K562 (cell line): ENCODE results near the gene AGAP3. TPM values are rescaled to one million over a fixed set of nuclear protein-coding genes. Genes with fewer than 3 reads are reported as not detected.
A peak's percentile ranks its signal among the peaks of the same experiment; 100 is the strongest.

Source experiments
- ATAC-seq: fragments of 200-7000 bp; cut with Tn5 transposase; 3 replicates; pipeline ENCODE4 v1.9.1; 2020; ENCODE audit warnings: moderate library complexity
- BruUV-seq: library from RNA; stranded (reverse); fragments of 400-500 nt; replicated peaks from 2 replicates; lab custom pipeline; 2021; lab: Mats Ljungman, UMichigan
- CTCF ChIA-PET: fragments of 300-600 bp; formaldehyde crosslinking; extraction: SDS; loops from one replicate; lab custom pipeline; 2021; ENCODE audit warnings: low intra/inter-chr PET ratio; lab: Yijun Ruan, JAX
- POLR2A ChIA-PET: fragments of 300-600, 350-650 bp; sonication (Branson Sonifier 250); formaldehyde crosslinking; extraction: SDS; loops from one replicate; lab custom pipeline; 2021; ENCODE audit warnings: antibody characterized with exemption, inconsistent platforms; lab: Yijun Ruan, JAX
- DNase-seq, 4 experiments: peaks; one replicate each; pipeline versions ENCODE4 v3.0.0 to v3.0.0-alpha.2; 2011 to 2018; ENCODE audit warnings: low spot score in 3 of 4, mixed read lengths in 3 of 4; ENCODE audit errors: extremely low read depth in 1 of 4
- FAIRE-seq: peaks from 2 replicates; lab custom pipeline; 2011; peaks lifted over from hg19 to GRCh38; lab: Jason Lieb, UNC
- H2AFZ ChIP-seq: 2 replicates; pipeline ENCODE4 v1.6.0; 2011; ENCODE audit warnings: low read depth, low read length, control low read depth, inconsistent platforms
- H3K27ac ChIP-seq: fragments of 200-600 bp; 3 replicates; pipeline ENCODE4 v1.8.0; 2011; ENCODE audit warnings: low read depth, mild to moderate bottlenecking, control low read depth, inconsistent platforms, low read length, moderate library complexity, mixed read lengths; ENCODE audit errors: extremely low read depth
- H3K27me3 ChIP-seq, 2 experiments: fragments of 300-600 bp in 1 of 2; 2 replicates in 1 of 2; 3 replicates in 1 of 2; pipeline versions ENCODE4 v1.6.0 to v1.8.0; 2011; ENCODE audit warnings: inconsistent platforms in 2 of 2, low read length in 2 of 2, mild to moderate bottlenecking in 1 of 2, mixed read lengths in 1 of 2, moderate library complexity in 1 of 2; ENCODE audit not compliant: control insufficient read depth in 2 of 2, insufficient read depth in 2 of 2
- H3K36me3 ChIP-seq: fragments of 300-600 bp; 3 replicates; pipeline ENCODE4 v1.8.0; 2011; ENCODE audit warnings: mild to moderate bottlenecking, low read length, inconsistent platforms; ENCODE audit not compliant: control insufficient read depth, insufficient read depth
- H3K4me1 ChIP-seq, 2 experiments: fragments of 200-600 bp in 1 of 2; replicated peaks in 1 of 2; 2 replicates in 1 of 2; 3 replicates in 1 of 2; pipeline versions ENCODE4 v1.5.1 to v1.8.0; 2011; ENCODE audit warnings: inconsistent platforms in 2 of 2, low read length in 2 of 2, mild to moderate bottlenecking in 1 of 2, mixed read lengths in 1 of 2, moderate library complexity in 1 of 2; ENCODE audit not compliant: control insufficient read depth in 2 of 2, insufficient read depth in 2 of 2
- H3K4me2 ChIP-seq: 2 replicates; pipeline ENCODE4 v1.6.1; 2011; ENCODE audit warnings: low read length, control low read depth, inconsistent platforms, mixed read lengths; ENCODE audit not compliant: insufficient read depth
- H3K4me3 ChIP-seq: fragments of 200-600 bp; sonication (generic), shearing (Covaris generic); 2 replicates; pipeline ENCODE4 v1.5.1; 2016; ENCODE audit warnings: control low read depth, inconsistent platforms
- H3K79me2 ChIP-seq: fragments of 200-600 bp; 3 replicates; pipeline ENCODE4 v1.8.0; 2011; ENCODE audit warnings: low read length, inconsistent platforms; ENCODE audit not compliant: control insufficient read depth, insufficient read depth
- H3K9ac ChIP-seq, 2 experiments: 2 replicates each; pipeline versions ENCODE4 v1.6.0 to v1.6.1; 2011; ENCODE audit warnings: low read depth in 2 of 2, low read length in 2 of 2, control low read depth in 1 of 2, inconsistent platforms in 1 of 2, mild to moderate bottlenecking in 1 of 2, mixed read lengths in 1 of 2; ENCODE audit not compliant: insufficient read depth in 1 of 2
- H3K9me1 ChIP-seq: one replicate; pipeline ENCODE4 v1.6.0; 2011; ENCODE audit warnings: inconsistent platforms, mild to moderate bottlenecking, low read length, moderate library complexity; ENCODE audit not compliant: control insufficient read depth, insufficient read depth
- H3K9me3 ChIP-seq: replicated peaks from 2 replicates; pipeline ENCODE4 v1.5.1; 2011; ENCODE audit warnings: low read depth, low read length, inconsistent platforms; ENCODE audit not compliant: control insufficient read depth, insufficient read depth
- H4K20me1 ChIP-seq: replicated peaks from 2 replicates; pipeline ENCODE4 v1.6.1; 2011; ENCODE audit warnings: low read length, inconsistent platforms, mixed read lengths; ENCODE audit not compliant: control insufficient read depth, insufficient read depth
- BCOR ChIP-seq: fragments of 450-650 bp; IDR thresholded peaks from 2 replicates; pipeline ENCODE4 v1.6.1; 2016
- BRCA1 ChIP-seq, 2 experiments: fragments of 450-650 bp in 1 of 2; sonication (generic) in 1 of 2; formaldehyde crosslinking in 1 of 2; IDR thresholded peaks; 2 replicates each; pipeline versions ENCODE4 v1.5.0 to v1.6.1; 2017 to 2020; ENCODE audit warnings: mild to moderate bottlenecking in 1 of 2, missing genetic modification reagents in 1 of 2
- CBFA2T3 ChIP-seq: fragments of 450-650 bp; IDR thresholded peaks from 2 replicates; pipeline ENCODE4 v1.6.1; 2017
- ETS1 ChIP-seq: conservative IDR thresholded peaks from 2 replicates; pipeline ENCODE4 v1.6.1; 2011; ENCODE audit warnings: low read depth, mild to moderate bottlenecking, low read length; ENCODE audit not compliant: control insufficient read depth
- GABPB2 ChIP-seq: fragments of 250-450 bp; sonication (Bioruptor Pico); conservative IDR thresholded peaks from 2 replicates; pipeline ENCODE4 v1.5.1; 2021; ENCODE audit warnings: mild to moderate bottlenecking
- KDM1A ChIP-seq, 2 experiments: fragments of 450-650 bp; IDR thresholded peaks; 2 replicates each; pipeline ENCODE4 v1.6.1; 2016; ENCODE audit warnings: mild to moderate bottlenecking in 2 of 2
- NR1H2 ChIP-seq: sonication (generic); formaldehyde crosslinking; IDR thresholded peaks from 2 replicates; pipeline ENCODE4 v1.4.0; 2020; ENCODE audit warnings: mild to moderate bottlenecking, missing genetic modification reagents
- NR4A1 ChIP-seq, 2 experiments: fragments of 250-450 bp in 1 of 2; fragments of 450-650 bp in 1 of 2; sonication (Bioruptor Pico) in 1 of 2; IDR thresholded peaks; 2 replicates each; pipeline versions ENCODE4 v1.4.0 to v1.6.1; 2016 to 2020; ENCODE audit warnings: mild to moderate bottlenecking in 2 of 2, missing compliant biosample characterization in 1 of 2, missing genetic modification characterization in 1 of 2, moderate library complexity in 1 of 2
- PREB ChIP-seq: sonication (generic); formaldehyde crosslinking; IDR thresholded peaks from 2 replicates; pipeline ENCODE4 v1.8.1; 2023; ENCODE audit warnings: mild to moderate bottlenecking, missing genetic modification reagents
- RBM25 ChIP-seq: fragments of 200-400 bp; formaldehyde crosslinking; IDR thresholded peaks from 2 replicates; pipeline ENCODE4 v1.6.1; 2018; ENCODE audit warnings: low read length, low read depth, moderate library complexity; ENCODE audit not compliant: severe bottlenecking
- SMARCA5 ChIP-seq: fragments of 450-650 bp; IDR thresholded peaks from 2 replicates; pipeline ENCODE4 v1.6.1; 2016
- SRSF3 ChIP-seq: fragments of 200-400 bp; formaldehyde crosslinking; IDR thresholded peaks from 2 replicates; pipeline ENCODE4 v1.6.1; 2016; ENCODE audit warnings: mild to moderate bottlenecking, low read length, moderate library complexity; ENCODE audit not compliant: insufficient read depth
- SRSF9 ChIP-seq: fragments of 200-400 bp; formaldehyde crosslinking; IDR thresholded peaks from 2 replicates; pipeline ENCODE4 v1.6.1; 2017; ENCODE audit warnings: low read depth, low read length, borderline replicate concordance
- TCF3 ChIP-seq: sonication (generic); formaldehyde crosslinking; IDR thresholded peaks from 2 replicates; pipeline ENCODE4 v1.4.0; 2020; ENCODE audit warnings: mild to moderate bottlenecking, missing genetic modification reagents
- TEAD4 ChIP-seq, 2 experiments: sonication (generic) in 1 of 2; formaldehyde crosslinking in 1 of 2; IDR thresholded peaks; 2 replicates each; pipeline versions ENCODE4 v1.6.1 to v1.8.0; 2012 to 2022; ENCODE audit warnings: borderline replicate concordance in 1 of 2, inconsistent platforms in 1 of 2, low read length in 1 of 2, mild to moderate bottlenecking in 1 of 2, missing genetic modification reagents in 1 of 2
- WHSC1 ChIP-seq: IDR thresholded peaks from one replicate; pipeline ENCODE4 v1.6.1; 2012; ENCODE audit warnings: low read length, control low read depth, inconsistent platforms
- WGBS: fragments of 100-300 bp; shearing (Covaris generic); methylation state at CpG from one replicate; pipeline ENCODE4 v1.1.6; 2016; ENCODE audit warnings: low coverage, mixed read lengths; ENCODE audit not compliant: insufficient coverage; ENCODE audit errors: missing lambda C conversion rate; 5-methylcytosine and 5-hydroxymethylcytosine counted together
- in situ Hi-C: fragments of 300-500 bp; cut with MboI; formaldehyde crosslinking; loops from 4 replicates; pipeline ENCODE4 v1.15.0; 2018; ENCODE audit warnings: inconsistent platforms, mixed read lengths
- intact Hi-C: fragments of 100-400 bp; cut with micrococcal nuclease; formaldehyde crosslinking; loops from 2 replicates; pipeline ENCODE4 v1.14.2; 2022
- polyA plus RNA-seq, 8 experiments: library from polyadenylated mRNA; depleted of rRNA in 4 of 8; stranded (reverse) in 5 of 8; unstranded in 3 of 8; fragments of >200 nt; fragmentation: Nextera tagmentation in 2 of 8; fragmentation: Illumina TruSeq in 1 of 8; extraction: Ambion mirVana in 2 of 8; extraction: Trizol in 1 of 8; gene quantifications; 2 replicates each; pipeline versions ENCODE4 v1.2.1 to v1.2.3, GENCODE V29; 2011 to 2014; ENCODE audit warnings: inconsistent platforms in 1 of 8, missing spikeins in 1 of 8
- total RNA-seq, 7 experiments: library from RNA; depleted of rRNA in 6 of 7; stranded (reverse); fragments of >200 nt in 6 of 7; fragmentation: Illumina TruSeq in 2 of 7; extraction: Trizol in 2 of 7; gene quantifications; 2 replicates each; pipeline versions ENCODE4 v1.2.1 to v1.2.3, GENCODE V29; 2011 to 2021; ENCODE audit warnings: low replicate concordance in 1 of 7
- TF ChIP-seq, protein P1 (sequence below): fragments of 450-650 bp; IDR thresholded peaks from 2 replicates; pipeline ENCODE4 v1.6.1; 2017; ENCODE audit warnings: antibody characterized with exemption, mild to moderate bottlenecking

AGAP3 gene
- total and polyA plus RNA-seq, 9 of the 15 experiments (the other 6 are each of a cell fraction or from before 2014, with no cell fraction given) = 3.4 to 208 (median 62.2) TPM

GRCh38 chr7:151102991-151103390, 16.7 kb downstream of the AGAP3 start:
- peaks cover 65% of the 10 kb centered on the region for H3K36me3 ChIP-seq
- BruUV-seq = no TSS peak
- no peak overlapping the region for H3K4me2 ChIP-seq
- WGBS = 79% methylated on average over 3 of the region's 3 CpGs
- peaks cover 48% of the 10 kb centered on the region for H4K20me1 ChIP-seq
- H3K9me1 ChIP-seq = peaks cover 5% of the 10 kb centered on the region
- FAIRE-seq = peak; percentile 15
- H3K27me3 ChIP-seq = no peaks in the 10 kb centered on the region
- H3K9ac ChIP-seq = no peak overlapping the region
- peaks cover 4 to 33% of the 10 kb centered on the region in 2 experiments for H3K4me1 ChIP-seq
- no peak overlapping the region for H3K4me3 ChIP-seq
- CTCF ChIA-PET = interaction anchor here (0.5 to 0.7 kb wide), 2 partner anchors 142 to 327 kb away, joined by 3 to 7 read pairs; no protein-coding TSS in a partner anchor
- H3K9me3 ChIP-seq = no peaks in the 10 kb centered on the region
- no peak for ATAC-seq
- DNase-seq = no peak
- H3K79me2 ChIP-seq = peaks cover 90% of the 10 kb centered on the region
- in situ Hi-C loops = no loop called here
- POLR2A ChIA-PET = interaction anchor here (0.6 to 4.7 kb wide), 3 partner anchors 9 to 113 kb away, joined by 3 to 31 read pairs (median 3); no protein-coding TSS in a partner anchor
- H2AFZ ChIP-seq = no peak overlapping the region
- intact Hi-C loops = no loop called here
- no peak overlapping the region for H3K27ac ChIP-seq
- no peak for TF ChIP-seq PREB (CRISPR knock-in tag)
- TF ChIP-seq SRSF9 = no peak
- no peak for TF ChIP-seq WHSC1
- peak; percentile 88 for TF ChIP-seq RBM25
- TF ChIP-seq, protein P1, sequence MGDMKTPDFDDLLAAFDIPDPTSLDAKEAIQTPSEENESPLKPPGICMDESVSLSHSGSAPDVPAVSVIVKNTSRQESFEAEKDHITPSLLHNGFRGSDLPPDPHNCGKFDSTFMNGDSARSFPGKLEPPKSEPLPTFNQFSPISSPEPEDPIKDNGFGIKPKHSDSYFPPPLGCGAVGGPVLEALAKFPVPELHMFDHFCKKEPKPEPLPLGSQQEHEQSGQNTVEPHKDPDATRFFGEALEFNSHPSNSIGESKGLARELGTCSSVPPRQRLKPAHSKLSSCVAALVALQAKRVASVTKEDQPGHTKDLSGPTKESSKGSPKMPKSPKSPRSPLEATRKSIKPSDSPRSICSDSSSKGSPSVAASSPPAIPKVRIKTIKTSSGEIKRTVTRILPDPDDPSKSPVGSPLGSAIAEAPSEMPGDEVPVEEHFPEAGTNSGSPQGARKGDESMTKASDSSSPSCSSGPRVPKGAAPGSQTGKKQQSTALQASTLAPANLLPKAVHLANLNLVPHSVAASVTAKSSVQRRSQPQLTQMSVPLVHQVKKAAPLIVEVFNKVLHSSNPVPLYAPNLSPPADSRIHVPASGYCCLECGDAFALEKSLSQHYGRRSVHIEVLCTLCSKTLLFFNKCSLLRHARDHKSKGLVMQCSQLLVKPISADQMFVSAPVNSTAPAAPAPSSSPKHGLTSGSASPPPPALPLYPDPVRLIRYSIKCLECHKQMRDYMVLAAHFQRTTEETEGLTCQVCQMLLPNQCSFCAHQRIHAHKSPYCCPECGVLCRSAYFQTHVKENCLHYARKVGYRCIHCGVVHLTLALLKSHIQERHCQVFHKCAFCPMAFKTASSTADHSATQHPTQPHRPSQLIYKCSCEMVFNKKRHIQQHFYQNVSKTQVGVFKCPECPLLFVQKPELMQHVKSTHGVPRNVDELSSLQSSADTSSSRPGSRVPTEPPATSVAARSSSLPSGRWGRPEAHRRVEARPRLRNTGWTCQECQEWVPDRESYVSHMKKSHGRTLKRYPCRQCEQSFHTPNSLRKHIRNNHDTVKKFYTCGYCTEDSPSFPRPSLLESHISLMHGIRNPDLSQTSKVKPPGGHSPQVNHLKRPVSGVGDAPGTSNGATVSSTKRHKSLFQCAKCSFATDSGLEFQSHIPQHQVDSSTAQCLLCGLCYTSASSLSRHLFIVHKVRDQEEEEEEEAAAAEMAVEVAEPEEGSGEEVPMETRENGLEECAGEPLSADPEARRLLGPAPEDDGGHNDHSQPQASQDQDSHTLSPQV = no peak
- no peak for TF ChIP-seq BRCA1 (IDR thresholded peaks at IDR 0.05)
- no peak for TF ChIP-seq BRCA1 (CRISPR knock-in tag; IDR thresholded peaks at IDR 0.05)
- TF ChIP-seq CBFA2T3 = 0 out of 2 replicates have a peak, but pooled peaks have one; percentile 8
- peak; percentile 38 to 44; a peak in 2 of 4 replicates for TF ChIP-seq KDM1A (IDR thresholded peaks at IDR 0.05)
- TF ChIP-seq SRSF3 = no peak
- no peak for TF ChIP-seq TEAD4 (IDR thresholded peaks at IDR 0.05; ENCODE audit: low read length)
- no peak for TF ChIP-seq TEAD4 (CRISPR knock-in tag; IDR thresholded peaks at IDR 0.05; ENCODE audit: borderline replicate concordance)
- TF ChIP-seq TCF3 (CRISPR knock-in tag) = no peak
- no peak for TF ChIP-seq NR4A1 (CRISPR knock-in tag; IDR thresholded peaks at IDR 0.05)
- no peak for TF ChIP-seq NR4A1 (tag; IDR thresholded peaks at IDR 0.05)
- TF ChIP-seq GABPB2 = no peak
- TF ChIP-seq NR1H2 (CRISPR knock-in tag) = no peak
- TF ChIP-seq BCOR = peak; percentile 84
- TF ChIP-seq ETS1 = no peak
- peak; percentile 65; the same call in 1 of the 2 replicates for TF ChIP-seq SMARCA5
